NCI-H2227 (cell line): ENCODE measurements around the gene PTH2R.
"Not testable (repeated sequence)": the region's sequence is repeated elsewhere in the genome, so short reads cannot be mapped to it uniquely, and the experiment has no call there.

ENCODE experiments used
- DNase-seq: peaks from one replicate; lab custom pipeline; 2025; ENCODE audit not compliant: unreplicated experiment; lab: John Stamatoyannopoulos, UW

The PTH2R gene

DNA sequence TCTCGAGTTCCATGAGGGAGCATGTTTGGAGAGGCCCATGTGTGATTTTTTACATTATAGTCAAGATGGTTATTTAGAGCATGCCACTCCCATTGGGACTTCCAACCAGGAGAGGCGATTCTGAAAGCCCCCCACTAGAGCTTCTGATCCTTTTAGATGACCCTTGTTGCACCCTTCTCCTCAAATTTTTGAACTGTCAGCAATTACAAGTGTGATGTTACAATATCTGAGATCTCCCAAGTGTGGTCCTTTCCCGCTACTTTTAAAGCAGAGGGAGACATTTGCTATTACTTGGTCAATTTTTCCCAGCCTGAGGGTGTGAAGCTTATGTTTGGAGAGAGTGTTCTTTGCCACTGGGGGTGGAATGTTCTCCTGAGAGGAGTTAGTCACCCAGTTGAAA is 16.7 kb upstream of the PTH2R start:
- no peak for DNase-seq

DNA sequence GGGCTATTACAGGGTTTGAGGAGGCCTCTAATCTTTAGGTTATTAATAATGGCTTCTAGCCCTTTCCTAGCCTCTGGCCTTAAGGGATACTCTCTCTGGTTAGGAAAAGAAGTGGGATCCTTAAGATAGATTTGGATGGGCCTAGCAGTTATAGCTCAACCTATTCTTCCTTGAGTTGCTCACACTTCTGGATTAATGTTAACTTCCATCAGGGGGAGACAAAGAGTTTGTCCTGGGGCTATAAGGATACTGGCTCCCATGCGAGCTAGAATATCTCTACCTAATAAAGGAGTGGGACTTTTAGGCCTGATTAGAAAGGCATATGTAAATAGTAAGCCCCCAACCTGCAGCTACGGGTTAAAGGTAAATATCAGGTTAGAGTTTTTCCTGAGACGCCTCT is 14.3 kb upstream of the PTH2R start:
- DNase-seq: no peak

DNA sequence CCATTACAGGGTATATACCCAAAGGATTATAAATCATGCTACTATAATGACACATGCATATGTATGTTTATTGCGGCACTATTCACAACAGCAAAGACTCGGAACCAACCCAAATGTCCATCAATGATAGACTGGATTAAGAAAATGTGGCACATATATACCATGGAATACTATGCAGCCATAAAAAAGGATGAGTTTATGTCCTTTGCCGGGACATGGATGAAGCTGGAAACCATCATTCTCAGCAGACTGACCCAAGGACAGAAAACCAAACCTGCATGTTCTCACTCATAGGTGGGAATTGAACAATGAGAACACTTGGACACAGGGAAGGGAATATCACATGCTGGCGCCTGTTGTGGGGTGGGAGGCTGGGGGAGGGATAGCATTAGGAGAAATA is 9.8 kb upstream of the PTH2R start:
- not testable (repeated sequence) for DNase-seq

DNA sequence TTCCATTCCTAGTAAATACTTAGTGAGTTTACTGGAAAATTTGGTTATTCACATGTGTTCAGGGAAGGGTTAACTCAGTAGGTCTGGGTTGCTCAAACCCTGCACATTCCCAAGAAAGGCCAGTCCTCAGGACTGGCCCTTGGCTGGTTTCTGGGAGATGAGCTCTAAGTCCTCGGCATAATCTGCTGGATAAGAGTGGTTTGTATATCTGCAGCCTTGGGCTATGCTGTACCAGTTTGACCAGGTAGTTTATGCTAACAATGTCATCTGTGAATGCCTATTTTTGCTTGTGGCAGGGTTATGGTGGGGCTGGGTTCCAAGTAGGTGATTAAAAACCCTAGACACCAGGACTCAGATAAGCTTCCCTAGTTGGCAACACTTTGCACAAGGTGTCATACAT is 7.4 kb upstream of the PTH2R start:
- no peak for DNase-seq

DNA sequence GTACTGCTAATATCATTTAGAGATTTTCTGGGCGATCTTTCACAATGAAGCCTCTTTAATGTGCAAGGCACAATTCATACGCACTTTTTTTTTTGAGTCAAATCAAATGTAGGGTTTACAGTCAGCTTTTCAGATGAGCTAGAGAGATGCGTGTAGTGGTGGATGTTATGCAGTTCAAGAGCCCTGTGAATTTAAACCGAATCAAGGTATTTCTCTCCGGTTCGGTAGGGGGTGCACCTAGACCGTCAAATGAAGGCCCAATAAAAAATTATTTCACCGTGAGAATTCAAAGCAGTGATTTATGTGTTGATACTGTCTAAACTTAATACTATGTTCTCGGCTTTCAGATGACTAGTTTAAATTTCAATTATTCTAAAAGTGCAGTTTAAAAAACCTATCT is 1.1 kb downstream of the PTH2R start:
- peak; percentile 82 for DNase-seq

DNA sequence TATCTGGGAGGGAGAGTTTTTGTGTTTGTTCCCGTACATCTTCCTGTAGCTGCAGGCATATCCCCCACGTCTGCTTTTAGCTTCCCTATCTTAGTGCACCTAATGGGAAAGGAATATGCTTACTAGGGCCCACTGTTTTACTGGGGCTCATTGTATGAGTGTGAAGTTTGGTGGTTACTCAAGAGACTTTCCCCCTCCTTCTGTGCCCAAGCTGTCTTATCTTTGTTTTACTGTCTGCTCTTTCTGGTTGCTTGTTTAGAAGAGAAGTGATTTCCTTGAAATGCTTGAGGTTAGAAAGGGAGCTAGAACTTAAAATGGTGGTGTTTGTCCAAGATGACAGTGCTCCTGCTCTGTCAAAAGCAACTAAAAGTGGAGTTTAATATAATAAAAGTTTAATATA is 7.3 kb downstream of the PTH2R start:
- no peak for DNase-seq

DNA sequence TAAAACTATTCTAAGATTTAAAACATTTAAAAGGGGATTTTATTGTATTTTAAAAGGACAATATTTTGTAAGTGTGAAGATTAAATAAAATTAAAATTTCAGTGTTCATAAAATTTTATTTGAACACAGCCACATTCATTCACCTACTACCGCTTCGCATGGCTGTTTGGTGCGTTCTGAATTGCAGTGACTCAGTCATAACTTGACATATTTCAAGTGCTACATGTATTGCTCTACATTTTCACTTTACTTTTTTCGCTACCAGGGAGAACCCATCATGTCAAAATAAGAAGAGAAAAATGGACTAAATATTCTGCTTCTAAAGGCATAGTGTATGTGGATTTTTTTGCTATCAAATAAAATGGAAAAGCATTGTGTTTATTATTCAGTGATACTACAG is 8.7 kb downstream of the PTH2R start:
- DNase-seq: no peak

DNA sequence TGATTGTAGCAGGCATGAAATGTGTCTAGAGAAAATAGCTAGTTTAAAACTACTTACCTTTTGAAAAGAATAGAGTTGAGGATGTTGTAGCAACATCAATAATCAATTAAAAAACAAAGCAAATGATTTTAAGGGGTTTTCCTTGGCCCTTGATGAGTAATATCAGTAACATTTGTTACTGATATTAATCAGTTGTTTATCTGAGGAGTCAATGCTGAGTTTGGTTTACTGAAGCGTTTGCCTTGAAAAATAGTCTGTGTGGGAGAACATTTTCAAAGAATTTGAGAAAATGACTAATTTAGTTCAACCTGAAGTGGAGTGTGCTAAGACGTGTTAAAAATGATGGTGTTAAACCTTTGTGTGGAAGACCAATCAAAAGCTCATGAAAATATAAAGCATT is 9.3 kb downstream of the PTH2R start:
- DNase-seq: no peak

DNA sequence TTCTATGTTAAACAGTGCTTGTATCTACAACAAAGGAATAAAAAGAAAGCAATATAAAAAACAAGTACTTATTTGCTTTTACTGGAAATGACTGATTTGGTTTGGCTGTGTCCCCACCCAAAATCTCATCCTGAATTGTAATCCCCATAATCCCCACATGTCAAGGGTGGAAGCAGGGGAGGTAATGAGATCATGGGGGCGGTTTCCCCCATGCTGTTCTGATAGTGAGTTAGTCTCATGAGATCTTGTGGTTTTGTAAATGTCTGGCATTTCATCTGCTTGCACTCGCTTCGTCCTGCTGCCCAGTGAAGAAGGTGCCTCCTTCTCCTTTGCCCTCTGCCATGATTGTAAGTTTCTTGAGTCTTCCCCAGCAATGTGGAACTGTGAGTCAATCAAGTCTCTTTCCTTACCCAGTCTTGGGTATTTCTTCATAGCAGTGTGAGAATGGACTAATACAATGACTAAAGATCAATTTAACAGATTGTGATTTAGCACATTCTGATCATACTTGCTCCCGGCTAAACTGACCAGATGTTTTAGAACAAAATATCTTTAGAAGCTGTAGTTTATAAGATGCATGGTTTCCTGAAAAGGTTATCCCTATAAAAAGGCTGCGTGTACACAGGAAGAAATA is 19.9 kb downstream of the PTH2R start:
- DNase-seq: no peak

DNA sequence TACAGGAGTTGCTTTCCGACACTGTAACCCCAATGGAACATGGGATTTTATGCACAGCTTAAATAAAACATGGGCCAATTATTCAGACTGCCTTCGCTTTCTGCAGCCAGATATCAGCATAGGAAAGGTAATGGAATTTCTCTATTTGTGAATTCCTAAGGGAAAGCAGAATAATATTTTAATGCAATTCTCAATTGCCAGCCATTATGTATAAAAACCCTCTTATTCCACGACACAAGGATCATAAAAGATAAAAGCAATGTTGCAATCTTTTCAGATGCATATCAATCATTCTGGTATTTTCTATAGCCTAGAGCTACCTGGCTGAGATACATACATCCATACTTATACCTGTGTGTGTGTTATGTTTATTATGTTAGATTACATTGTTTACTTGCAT is 31.2 kb downstream of the PTH2R start:
- no peak for DNase-seq

DNA sequence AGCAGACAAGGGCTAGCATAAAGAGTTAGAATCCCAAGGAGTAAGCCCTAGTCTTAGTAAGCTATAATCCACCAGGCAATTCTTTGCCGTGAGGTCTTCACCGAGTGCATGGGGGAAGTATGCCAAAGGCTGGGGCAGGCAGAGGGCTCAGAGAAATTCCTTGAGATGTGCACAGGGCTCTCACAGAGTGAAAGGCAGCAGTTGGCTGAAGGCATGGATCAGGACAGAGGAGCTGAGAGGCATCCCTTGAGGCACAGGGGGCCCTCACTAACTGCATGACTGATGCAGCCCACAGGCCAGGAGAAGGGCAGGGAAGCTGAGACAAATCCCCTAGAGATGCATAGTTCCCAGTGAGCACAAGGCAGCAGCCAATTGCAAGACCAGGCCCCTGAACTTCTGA is 34.1 kb downstream of the PTH2R start:
- no peak for DNase-seq

DNA sequence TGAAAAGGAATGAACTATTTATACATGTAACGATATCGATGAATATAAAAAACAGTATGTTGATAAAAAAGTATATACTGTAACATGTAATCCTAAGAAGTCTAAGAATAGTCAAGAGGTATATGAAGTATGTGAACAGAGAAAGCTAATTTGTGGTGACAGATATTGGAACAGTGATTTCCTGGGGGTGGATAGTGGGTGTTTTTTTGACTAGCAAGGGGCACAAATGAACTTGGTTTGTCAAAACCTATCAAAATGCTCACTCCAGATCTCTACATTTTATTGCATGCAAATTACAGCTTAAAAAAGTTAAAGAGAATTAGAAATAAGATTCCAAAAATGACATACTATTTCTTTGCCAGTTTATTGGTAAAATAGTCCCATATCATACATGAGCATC is 35.4 kb downstream of the PTH2R start:
- DNase-seq: no peak

DNA sequence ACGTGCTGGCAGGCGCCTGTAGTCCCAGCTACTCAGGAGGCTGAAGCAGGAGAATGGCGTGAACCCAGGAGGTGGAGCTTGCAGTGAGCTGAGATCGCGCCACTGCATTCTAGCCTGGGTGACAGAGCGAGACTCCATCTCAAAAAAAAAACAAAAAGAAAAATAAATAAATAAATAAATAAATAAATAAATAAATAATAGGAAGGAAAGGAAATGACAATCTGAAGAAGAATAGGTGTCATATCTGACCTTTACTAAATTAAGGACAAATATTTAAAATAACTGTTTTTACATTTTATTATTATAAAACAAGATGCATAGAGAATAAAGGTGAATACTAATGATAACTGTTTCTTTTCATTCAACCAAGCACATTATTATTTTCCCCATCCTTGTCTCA is 40.9 kb downstream of the PTH2R start:
- not testable (repeated sequence) for DNase-seq

DNA sequence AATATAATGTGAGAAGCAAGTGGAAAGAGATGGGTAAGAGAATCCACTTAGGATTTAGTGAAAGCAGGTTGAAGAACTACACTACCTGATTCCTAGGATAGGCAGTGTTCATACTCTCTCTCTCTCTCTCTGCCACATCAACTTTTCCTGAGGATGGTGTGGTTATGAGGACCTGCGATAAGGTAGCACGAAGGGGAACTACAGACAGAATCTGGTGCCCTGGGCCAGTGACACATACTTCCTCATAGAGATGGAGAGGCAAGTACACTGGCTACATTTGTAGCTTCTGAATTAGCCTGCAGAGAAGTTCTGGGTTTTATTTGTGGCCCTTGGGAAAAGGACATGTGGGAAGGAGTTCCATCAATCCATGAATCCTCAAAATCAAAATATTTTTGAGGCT is 44.5 kb downstream of the PTH2R start:
- DNase-seq: no peak

DNA sequence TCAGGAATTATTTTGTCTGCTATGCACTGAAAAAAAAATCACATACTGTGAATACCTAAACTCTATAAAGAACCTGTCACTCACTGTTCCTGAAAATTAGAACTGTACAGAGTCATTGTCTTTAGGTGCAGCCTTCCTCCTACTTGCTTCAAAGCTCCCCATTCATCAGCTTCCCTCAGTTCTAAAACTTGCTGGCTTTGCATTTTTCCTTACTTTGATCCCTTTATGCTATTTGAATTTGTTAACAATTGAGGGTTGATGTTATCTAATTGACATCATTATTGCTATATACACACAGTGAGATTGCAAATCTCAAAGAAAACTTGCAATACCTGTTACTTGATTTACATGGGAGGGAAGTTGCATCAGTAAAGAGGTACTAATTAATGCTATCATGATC is 48.3 kb downstream of the PTH2R start:
- no peak for DNase-seq

DNA sequence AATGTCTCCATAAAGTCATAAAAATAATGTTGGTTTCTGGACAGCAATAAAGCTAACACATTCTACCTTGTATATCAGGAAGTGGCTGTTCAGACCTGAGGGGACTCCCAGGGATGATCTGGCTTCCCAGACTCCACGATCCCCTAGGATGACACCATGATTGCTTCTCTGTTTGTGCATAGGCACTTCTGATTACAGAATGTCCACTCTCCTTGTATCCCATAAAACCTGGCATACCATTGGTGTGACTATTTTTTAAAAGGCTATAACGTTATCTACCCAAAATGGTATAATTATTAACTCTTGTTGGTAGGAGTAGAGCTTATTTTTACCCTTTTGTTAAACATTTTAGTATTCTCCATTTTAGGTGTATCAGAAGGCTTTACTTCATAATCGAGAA is 57.1 kb downstream of the PTH2R start:
- no peak for DNase-seq

DNA sequence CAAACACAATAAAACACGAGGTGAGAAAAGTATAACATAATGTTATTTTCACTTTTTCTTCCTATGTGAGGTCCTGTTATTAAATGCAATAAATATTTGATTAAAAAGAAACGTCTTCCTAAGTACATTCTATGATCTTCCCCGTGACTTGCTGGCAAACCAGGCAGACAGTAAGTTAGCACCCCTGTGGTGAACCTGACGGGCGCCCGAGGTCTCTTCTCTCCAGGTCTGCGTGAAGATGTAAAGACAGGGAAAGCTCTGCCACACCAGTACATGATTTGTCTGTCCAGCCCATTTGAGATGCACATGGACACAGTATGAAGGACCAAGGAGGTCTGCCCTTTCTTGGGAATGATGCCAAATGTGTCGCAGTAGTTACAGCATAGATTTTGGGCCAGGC is 57.6 kb downstream of the PTH2R start:
- no peak for DNase-seq

DNA sequence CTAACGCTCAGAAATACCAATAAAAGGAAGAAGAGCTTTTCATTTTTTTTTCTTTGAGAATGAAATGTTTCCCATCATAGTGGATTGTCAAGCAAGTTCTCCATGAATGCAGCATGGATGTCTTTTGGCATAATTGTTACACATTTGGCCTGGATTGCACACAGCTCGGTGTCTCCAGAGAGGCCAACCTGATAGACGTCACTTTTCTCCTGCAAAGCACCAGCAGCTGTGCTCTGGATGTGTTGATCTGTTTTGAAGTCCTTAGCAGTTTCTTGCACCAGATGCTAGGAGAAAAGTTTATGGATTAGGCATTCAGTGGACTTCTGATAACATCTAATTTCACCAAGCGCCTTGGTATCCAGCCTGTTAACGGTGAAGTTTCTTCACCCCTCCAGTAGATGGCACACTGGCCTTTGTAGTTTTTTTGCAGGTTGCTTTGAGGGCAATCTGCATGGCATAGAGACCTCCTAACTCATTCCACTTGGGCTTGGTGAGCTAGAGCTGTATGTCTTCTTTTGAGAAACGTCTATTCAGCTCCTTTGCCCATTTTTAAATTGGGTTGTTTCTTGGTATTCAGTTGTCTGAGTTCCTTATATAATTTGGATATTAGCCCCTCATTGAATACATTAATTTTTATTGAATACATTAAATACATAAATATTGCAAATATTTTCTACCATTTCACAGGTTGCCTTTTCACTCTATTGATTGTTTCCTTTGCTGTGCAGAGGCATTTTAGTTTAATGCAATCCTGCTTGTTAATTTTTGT is 59.7 kb downstream of the PTH2R start:
- DNase-seq: peak; percentile 84

DNA sequence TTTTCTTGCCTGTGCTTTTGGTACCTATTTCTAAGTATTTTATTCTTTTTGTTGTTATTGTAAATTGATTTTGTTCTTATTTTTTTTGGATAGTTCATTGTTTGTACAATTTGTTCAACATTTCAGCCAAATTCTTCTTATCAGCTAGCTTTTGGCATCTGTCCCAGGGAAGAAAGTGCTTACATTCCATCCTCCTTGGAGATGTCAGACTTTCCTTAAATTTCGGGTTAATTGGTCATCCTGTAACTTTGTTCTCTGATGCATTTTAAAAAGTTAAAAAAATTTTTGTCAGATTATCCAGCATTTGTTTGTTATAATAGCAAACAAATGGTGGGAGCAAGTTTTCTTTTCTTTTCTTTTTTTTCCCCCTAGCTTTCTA is 60.3 kb downstream of the PTH2R start:
- no peak for DNase-seq

DNA sequence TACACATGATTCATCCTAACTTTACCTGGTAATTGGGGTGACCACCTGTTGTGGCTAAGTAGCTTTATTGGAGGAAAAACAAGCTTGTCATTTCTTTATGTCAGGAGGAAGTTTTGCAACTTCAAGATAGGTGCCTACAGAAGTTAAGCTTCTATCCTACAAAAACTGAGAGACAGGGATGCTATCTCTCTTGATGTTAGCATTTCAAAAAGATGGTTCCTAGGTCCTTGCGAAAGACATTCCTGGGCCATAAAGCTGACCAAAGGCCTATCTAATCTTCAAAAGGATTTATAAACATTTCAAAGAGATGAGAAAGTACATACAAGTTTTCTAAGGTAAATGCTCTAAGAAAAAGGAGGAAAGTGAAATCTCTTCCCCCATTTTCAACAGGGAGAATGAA is 61.0 kb downstream of the PTH2R start:
- no peak for DNase-seq

DNA sequence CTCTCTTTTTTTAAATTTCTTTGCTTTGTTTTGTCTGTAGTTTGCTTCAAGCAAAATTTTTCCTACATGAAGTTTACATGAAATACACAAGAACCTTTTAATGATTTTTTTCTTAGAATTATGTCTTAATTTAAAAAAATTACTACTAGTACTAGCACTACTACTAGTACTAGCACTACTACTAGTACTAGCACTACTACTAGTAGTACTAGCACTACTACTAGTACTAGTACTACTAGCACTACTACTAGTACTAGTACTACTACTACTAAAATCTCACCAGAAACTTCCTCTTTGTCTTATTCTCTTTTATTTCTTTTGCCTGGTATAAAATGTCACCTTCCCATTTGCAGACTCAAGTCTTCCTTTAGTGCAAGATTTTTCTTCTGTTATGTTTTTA is 71.1 kb downstream of the PTH2R start:
- DNase-seq: no peak

DNA sequence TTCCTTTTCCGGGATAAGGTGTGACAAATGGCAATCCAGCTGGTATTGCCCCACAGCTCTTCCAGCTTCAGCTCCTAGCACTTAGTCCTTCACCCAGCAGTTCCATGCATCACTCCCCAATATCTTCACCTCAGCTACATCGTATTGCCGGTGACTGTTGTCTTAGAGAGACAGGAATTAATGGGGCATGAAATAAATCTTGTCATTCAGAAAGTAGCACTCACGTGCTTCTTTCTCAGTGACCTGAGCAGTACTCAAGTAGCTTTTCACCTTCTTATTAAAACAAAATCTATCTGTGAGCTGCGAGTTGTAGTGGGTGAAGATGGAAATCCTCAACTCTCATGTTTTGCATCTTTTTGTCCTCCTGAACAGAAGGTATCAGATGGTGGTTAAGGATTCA is 72.8 kb downstream of the PTH2R start:
- DNase-seq: no peak

DNA sequence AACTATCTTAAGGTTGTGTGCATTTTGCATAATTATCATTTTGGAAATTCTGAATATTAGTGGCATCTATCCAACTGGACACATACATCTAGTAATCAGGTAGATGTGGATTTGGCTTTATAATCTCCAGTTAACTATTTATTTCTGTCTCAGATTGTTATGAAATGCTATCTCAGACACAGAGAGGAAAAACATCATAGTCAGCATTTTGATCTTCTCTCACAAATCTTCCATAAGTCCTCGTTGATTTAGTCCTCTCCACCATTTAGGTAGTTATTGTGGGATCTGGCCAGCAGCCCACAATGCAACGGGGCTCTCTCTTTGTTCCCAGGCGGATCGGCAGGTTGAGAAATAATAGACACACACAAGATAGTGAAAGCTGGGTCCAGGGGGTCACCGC is 75.4 kb downstream of the PTH2R start:
- DNase-seq: not testable (repeated sequence)
